Activated CD8-positive, alpha-beta memory T cell treated with anti-CD3 and anti-CD28 coated beads, Interleukin-2, amount 50 U/mL, for 48 hours (primary cell): ENCODE measurements around the gene GPC6.

Source experiments
- DNase-seq: peaks from one replicate; pipeline ENCODE4 v3.0.0-alpha.2; 2020

The GPC6 gene

GRCh38 chr13:94009701-94010100 lies 783.1 kb downstream of the GPC6 start:
- DNase-seq, result no peak

GRCh38 chr13:94014461-94014860 lies 787.9 kb downstream of the GPC6 start:
- DNase-seq, result no peak

GRCh38 chr13:94020426-94020825 lies 793.8 kb downstream of the GPC6 start:
- no peak for DNase-seq

GRCh38 chr13:94020833-94021232 lies 794.2 kb downstream of the GPC6 start:
- no peak for DNase-seq

- no peak for DNase-seq
Measured at GRCh38 chr13:94028234-94028633, 801.6 kb downstream of the GPC6 start.

- DNase-seq, result no peak
Measured at GRCh38 chr13:94028650-94029049, 802.0 kb downstream of the GPC6 start.

- DNase-seq, result no peak
Measured at GRCh38 chr13:94030415-94031119, 804.0 kb downstream of the GPC6 start.

- no peak for DNase-seq
Measured at GRCh38 chr13:94031609-94032008, 805.0 kb downstream of the GPC6 start.

- DNase-seq, result no peak
Measured at GRCh38 chr13:94033098-94033497, 806.5 kb downstream of the GPC6 start.

- DNase-seq, result no peak
Measured at GRCh38 chr13:94033830-94034642, 807.4 kb downstream of the GPC6 start.

GRCh38 chr13:94050039-94050438 lies 823.4 kb downstream of the GPC6 start:
- no peak for DNase-seq

- DNase-seq, result no peak
Measured at GRCh38 chr13:94050686-94051085, 824.1 kb downstream of the GPC6 start.

- no peak for DNase-seq
Measured at GRCh38 chr13:94053986-94054593, 827.5 kb downstream of the GPC6 start.

GRCh38 chr13:94056362-94056990 lies 829.9 kb downstream of the GPC6 start:
- DNase-seq, result no peak

- no peak for DNase-seq
Measured at GRCh38 chr13:94057618-94058186, 831.1 kb downstream of the GPC6 start.

- no peak for DNase-seq
Measured at GRCh38 chr13:94058821-94059360, 832.3 kb downstream of the GPC6 start.

GRCh38 chr13:94061301-94061700 lies 834.7 kb downstream of the GPC6 start:
- DNase-seq, result no peak

GRCh38 chr13:94063096-94063495 lies 836.5 kb downstream of the GPC6 start:
- no peak for DNase-seq

- no peak for DNase-seq
Measured at GRCh38 chr13:94063848-94064247, 837.2 kb downstream of the GPC6 start.

GRCh38 chr13:94065741-94066140 lies 839.1 kb downstream of the GPC6 start:
- DNase-seq, result no peak

GRCh38 chr13:94073007-94073744 lies 846.6 kb downstream of the GPC6 start:
- no peak for DNase-seq

- DNase-seq, result no peak
Measured at GRCh38 chr13:94079876-94080275, 853.3 kb downstream of the GPC6 start.
